DMS 273 (cell line): ENCODE data around the gene ALDH6A1.
"Not testable (repeated sequence)": the region's sequence is repeated elsewhere in the genome, so short reads cannot be mapped to it uniquely, and the experiment has no call there.

Source experiments
- DNase-seq: peaks from one replicate; lab custom pipeline; 2025; ENCODE audit not compliant: unreplicated experiment; lab: John Stamatoyannopoulos, UW

The ALDH6A1 gene

DNA sequence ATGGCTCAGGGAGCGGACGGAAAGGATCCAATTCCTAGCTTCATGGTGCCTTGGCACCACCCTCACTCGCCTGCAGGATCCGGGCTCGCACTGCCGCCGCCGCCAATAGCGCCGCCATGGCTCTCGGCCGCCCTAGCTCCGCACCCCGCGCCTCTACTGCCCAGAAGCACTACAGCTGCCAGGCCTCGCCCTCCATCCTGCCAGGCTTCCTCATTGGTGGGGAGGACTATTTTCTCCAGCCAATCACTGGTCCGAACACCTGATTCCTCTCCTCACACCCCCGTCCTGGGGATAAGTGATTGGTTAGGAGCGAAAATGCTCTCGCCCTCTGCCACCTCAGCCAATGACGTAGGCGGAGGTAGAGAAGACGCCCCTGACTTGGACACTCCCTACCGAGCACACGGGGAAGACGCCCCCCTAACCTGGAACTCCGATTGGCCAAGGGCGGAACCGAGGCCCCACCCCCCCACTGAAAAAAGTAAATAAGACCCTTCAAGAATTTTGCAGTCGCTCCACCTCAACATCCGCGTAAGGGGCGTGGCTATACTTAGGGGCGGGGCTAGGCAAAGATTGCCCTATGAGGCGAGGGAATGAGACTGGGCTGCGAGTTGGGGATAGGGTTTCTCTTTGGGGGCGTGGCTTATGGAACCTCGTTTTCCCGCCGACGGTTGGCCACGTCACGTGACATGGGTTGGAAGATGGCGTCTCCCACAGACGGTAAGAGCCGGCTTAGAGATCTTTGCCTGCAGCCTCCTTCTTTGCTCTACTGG lies at the start of gene ALDH6A1, which contains the start of gene LIN52:
Gene ALDH6A1, minus strand, starts transcription at position 177 of the 770 bp plus-strand sequence. Its CDS starts 59 bp downstream, at position 118.
Gene LIN52, plus strand, starts transcription at position 680 of the 770 bp plus-strand sequence. Its CDS starts 19 bp downstream, at position 699.
- peak; percentile 100 for DNase-seq

- DNase-seq: no peak
Measured at GRCh38 chr14:74127634-74128033, 43.4 kb upstream of the ALDH6A1 start.

- DNase-seq: no peak
Measured at GRCh38 chr14:74126315-74127013, 42.2 kb upstream of the ALDH6A1 start.

- DNase-seq: not testable (repeated sequence)
Measured at GRCh38 chr14:74125487-74125886, 41.2 kb upstream of the ALDH6A1 start.

DNA sequence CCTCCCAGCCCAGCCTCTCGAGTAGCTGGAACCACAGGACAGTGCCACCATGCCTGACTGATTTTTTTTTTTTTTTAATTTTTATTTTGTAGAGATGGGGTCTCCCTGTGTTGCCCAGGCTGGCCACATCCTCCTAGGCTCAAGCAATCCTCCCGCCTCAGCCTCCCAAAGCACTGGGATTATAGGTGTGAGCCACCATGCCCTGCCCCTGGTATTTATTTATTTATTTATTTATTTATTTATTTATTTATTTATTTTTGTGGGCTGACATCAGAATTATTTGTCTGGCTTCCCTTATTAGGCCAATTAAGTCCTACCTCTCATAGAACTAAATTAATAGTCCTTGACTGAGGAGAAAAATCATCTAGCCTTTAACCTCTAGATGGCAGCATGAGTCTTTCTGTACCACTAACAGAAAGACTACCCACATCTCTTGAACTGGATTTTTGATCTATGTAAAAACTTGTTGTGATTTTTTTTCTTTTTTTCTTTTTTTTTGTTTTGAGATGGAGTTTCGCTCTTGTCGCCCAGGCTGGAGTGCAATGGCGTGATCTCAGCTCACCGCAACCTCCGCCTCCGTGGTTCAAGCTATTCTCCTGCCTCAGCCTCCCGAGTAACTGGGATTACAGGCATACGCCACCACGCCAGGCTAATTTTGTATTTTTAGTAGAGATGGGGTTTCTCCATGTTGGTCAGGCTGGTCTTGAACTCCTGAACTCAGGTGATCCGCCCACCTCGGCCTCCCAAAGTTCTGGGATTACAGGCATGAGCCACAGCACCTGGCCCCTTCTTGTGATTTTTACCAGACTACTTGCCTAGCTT lies 27.4 kb upstream of the ALDH6A1 start:
- DNase-seq: peak; percentile 73

DNA sequence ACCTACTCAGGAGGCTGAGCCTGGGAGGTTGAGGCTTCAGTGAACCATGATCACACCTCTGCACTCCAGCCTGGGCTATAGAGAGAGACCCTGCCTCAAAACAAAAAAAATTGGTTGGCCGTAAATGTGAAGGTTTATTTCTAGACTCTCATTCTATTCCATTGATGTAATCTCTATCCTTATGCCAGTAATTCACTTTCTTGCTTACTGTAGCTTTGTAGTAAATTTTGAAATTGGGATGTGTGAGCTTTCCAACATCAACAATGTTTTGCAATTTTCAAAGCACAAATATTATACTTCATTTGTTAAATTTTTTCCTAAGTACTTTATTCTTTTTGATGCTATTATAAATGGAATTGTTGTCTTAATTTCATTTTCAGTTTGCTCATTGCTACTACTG lies 25.1 kb upstream of the ALDH6A1 start:
- DNase-seq: no peak

GRCh38 chr14:74105381-74105780 lies 21.1 kb upstream of the ALDH6A1 start:
- DNase-seq: no peak

GRCh38 chr14:74089251-74090020 lies 5.2 kb upstream of the ALDH6A1 start:
- DNase-seq: no peak

- no peak for DNase-seq
Measured at GRCh38 chr14:74085828-74086227, 1.6 kb upstream of the ALDH6A1 start.

DNA sequence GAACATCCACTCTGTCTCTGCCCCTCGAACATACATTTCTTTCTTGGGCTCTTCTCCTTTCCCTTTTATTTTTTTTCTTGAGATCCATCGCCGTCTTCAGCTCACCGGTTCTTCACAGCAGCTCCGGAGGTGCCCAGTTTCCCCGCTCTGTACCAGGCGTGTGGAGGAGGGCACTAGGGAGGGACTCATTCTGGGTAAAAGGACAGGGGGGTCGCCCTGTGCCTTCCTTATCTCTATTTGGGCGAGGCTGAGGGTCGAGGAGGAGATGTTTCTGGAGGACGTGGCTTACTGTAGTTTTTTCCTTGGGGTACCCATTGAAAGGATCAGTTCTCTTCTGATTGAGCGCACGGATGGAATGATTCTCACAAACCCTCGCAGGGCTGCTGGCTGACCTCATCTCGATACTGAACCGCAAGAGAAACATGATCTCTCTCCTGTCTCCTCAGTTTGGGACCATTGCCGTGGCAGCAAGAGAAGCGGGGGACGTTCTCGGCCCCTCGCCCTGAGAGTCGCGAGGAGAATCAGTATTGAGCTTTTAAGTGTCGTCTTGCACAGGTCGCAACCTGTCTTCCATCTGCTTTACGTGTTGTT lies 889 bp upstream of the ALDH6A1 start:
- peak; percentile 76 for DNase-seq

DNA sequence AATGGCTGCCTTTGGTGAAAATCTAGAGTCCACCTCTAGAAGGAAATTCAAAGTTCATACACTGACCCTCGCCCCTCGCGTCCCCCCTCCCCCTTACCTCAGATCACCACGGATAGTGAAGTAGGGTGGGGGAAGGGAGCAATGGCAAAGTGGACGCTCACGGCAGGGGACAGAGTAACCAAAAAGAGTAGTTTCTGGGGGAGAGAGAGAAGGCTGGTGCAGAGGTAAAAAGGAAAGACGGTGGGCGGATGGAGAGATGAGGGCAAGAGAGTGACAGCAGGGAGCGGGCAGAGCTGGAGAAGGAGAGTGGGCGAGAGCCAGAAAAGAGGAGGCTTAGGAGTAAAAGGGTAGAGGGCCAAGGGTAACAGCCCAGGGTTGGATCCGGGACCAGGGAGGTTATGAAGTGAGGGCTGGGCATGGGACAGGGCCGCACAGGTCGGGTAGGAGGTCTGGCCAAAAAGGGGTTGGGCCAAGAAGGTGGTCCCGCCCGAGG lies 423 bp downstream of the ALDH6A1 start:
- DNase-seq: no peak

- no peak for DNase-seq
Measured at GRCh38 chr14:74083161-74083560, 1.1 kb downstream of the ALDH6A1 start.

GRCh38 chr14:74081491-74081890 lies 2.8 kb downstream of the ALDH6A1 start:
- DNase-seq: no peak

GRCh38 chr14:74080820-74081460 lies 3.3 kb downstream of the ALDH6A1 start:
- no peak for DNase-seq

DNA sequence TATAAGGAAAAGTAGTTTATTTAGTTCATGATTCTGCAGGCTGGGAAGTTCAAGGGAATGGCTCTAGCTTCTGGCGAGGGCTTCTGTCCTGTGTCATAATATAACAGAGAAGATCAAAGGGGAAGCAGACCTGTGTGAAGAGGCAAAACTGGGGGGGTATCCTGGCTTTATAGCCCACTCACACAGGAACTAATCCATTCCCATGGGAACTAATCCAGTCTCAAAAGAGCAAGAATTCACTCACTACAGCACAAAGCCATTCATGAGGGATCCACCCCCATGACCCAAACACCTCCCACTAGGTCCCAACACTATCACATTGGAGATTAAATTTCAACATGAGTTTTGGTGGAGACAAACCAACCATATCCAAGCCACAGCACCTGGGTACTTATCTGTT lies 6.9 kb downstream of the ALDH6A1 start:
- no peak for DNase-seq

- DNase-seq: no peak
Measured at GRCh38 chr14:74065746-74066575, 18.3 kb downstream of the ALDH6A1 start.

- DNase-seq: no peak
Measured at GRCh38 chr14:74064883-74065282, 19.4 kb downstream of the ALDH6A1 start.

- DNase-seq: no peak
Measured at GRCh38 chr14:74064426-74064825, 19.8 kb downstream of the ALDH6A1 start.

DNA sequence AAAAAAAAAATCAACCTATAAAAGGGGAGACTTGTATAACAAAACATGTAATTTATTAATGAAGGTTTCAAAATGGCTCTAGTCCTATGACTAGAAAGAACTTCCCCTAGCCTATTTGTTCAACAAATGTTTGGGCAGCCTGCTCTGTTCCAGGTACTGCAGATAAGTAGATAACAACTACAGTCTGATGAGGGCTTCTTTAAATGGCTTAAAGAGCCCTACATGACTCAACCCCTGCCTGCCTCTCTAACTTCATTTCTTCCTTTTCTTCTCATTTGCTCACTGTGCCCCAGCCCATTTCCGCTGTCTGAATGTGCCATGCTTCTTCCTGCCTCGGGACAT lies 21.5 kb downstream of the ALDH6A1 start:
- no peak for DNase-seq
